ENCODE results near the gene PRICKLE4. TPM values are rescaled to one million over a fixed set of nuclear protein-coding genes. Genes with fewer than 3 reads are reported as not detected.

Gene PRICKLE4
- total and polyA plus RNA-seq, 2 of the 13 experiments (the other 11 are each of a cell fraction or from before 2014, with no cell fraction given) = 0.92 to 1.2 TPM

DNA sequence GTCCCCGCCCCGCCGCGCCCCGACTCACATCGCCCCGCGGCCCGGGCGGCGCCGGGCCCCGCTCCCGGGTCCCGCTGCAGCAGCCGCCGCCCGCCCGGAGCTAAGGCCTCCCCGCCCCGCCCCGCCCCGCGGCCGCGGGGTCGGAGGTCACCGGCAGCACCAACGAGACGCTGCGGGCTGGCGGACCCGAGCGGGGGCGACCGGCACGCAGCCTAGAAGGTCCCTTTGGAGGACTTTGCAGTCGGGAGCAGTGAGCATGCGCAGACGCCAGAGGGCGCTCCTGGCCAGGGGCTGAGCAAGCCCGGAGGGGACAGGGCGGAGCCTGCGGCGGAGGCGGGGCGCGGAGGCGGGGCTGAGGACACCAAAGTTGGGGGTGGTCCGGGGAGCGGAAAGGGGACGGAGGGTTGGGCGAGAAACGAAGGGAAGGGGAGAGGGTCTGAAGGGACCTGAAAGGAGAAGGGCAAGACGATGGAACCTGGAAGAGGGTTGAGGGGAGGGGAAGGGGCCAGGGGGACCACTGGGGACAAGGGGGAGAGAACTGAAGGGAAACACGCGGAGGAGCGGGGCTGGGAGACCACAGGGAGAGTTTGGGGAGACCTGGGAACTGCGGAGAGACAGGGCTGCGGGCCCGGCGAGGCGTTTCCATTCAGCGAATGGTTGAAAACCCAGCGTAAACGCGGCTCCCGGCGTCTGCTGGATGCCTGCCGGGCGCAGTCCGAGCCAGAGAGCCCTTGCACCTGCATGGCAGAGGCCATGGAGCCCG is 613 bp upstream of the PRICKLE4 start, which contains the start of gene FRS3 (continued):
- TF ChIP-seq, protein P1, sequence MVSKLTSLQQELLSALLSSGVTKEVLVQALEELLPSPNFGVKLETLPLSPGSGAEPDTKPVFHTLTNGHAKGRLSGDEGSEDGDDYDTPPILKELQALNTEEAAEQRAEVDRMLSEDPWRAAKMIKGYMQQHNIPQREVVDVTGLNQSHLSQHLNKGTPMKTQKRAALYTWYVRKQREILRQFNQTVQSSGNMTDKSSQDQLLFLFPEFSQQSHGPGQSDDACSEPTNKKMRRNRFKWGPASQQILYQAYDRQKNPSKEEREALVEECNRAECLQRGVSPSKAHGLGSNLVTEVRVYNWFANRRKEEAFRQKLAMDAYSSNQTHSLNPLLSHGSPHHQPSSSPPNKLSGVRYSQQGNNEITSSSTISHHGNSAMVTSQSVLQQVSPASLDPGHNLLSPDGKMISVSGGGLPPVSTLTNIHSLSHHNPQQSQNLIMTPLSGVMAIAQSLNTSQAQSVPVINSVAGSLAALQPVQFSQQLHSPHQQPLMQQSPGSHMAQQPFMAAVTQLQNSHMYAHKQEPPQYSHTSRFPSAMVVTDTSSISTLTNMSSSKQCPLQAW (CRISPR knock-in tag; IDR thresholded peaks at IDR 0.05) = peak; percentile 96
- TF ChIP-seq, protein P2, sequence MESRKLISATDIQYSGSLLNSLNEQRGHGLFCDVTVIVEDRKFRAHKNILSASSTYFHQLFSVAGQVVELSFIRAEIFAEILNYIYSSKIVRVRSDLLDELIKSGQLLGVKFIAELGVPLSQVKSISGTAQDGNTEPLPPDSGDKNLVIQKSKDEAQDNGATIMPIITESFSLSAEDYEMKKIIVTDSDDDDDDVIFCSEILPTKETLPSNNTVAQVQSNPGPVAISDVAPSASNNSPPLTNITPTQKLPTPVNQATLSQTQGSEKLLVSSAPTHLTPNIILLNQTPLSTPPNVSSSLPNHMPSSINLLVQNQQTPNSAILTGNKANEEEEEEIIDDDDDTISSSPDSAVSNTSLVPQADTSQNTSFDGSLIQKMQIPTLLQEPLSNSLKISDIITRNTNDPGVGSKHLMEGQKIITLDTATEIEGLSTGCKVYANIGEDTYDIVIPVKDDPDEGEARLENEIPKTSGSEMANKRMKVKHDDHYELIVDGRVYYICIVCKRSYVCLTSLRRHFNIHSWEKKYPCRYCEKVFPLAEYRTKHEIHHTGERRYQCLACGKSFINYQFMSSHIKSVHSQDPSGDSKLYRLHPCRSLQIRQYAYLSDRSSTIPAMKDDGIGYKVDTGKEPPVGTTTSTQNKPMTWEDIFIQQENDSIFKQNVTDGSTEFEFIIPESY (CRISPR knock-in tag; IDR thresholded peaks at IDR 0.05) = peak; percentile 88
- TF ChIP-seq, protein P3, sequence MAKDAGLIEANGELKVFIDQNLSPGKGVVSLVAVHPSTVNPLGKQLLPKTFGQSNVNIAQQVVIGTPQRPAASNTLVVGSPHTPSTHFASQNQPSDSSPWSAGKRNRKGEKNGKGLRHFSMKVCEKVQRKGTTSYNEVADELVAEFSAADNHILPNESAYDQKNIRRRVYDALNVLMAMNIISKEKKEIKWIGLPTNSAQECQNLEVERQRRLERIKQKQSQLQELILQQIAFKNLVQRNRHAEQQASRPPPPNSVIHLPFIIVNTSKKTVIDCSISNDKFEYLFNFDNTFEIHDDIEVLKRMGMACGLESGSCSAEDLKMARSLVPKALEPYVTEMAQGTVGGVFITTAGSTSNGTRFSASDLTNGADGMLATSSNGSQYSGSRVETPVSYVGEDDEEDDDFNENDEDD (CRISPR knock-in tag; IDR thresholded peaks at IDR 0.05; ENCODE audit: borderline replicate concordance) = peak; percentile 21; the same call in 1 of the 2 replicates
- TF ChIP-seq ZNF329 (CRISPR knock-in tag; IDR thresholded peaks at IDR 0.05; ENCODE audit: low read depth) (peak; percentile 68; the same call in 1 of the 2 replicates), ZFYVE20 (CRISPR knock-in tag; IDR thresholded peaks at IDR 0.05; ENCODE audit: borderline replicate concordance, low read depth) (no peak), AGO1 (IDR thresholded peaks at IDR 0.05; ENCODE audit: low read depth, low read length, poor library complexity, severe bottlenecking) (peak; percentile 21), ZNF616 (CRISPR knock-in tag; IDR thresholded peaks at IDR 0.05; ENCODE audit: low read depth) (peak; percentile 70; the same call in 1 of the 2 replicates), ISX (CRISPR knock-in tag; conservative IDR thresholded peaks at IDR 0.05) (no peak), HDAC1 (CRISPR knock-in tag; IDR thresholded peaks at IDR 0.05) (peak; percentile 92), SUZ12 (IDR thresholded peaks at IDR 0.05; ENCODE audit: low read depth, low read length) (0 out of 2 replicates have a peak, but pooled peaks have one; percentile 7), YY1 (IDR thresholded peaks at IDR 0.05; ENCODE audit: insufficient read depth, insufficient replicate concordance, low read depth, low read length) (peak; percentile 86), KAT8 (CRISPR knock-in tag; IDR thresholded peaks at IDR 0.05) (peak; percentile 96), NR1H2 (CRISPR knock-in tag; IDR thresholded peaks at IDR 0.05; ENCODE audit: borderline replicate concordance, low read depth) (no peak), ZNF12 (CRISPR knock-in tag; IDR thresholded peaks at IDR 0.05) (0 out of 2 replicates have a peak, but pooled peaks have one; percentile 13), ZNF589 (CRISPR knock-in tag; conservative IDR thresholded peaks at IDR 0.05) (no peak), NFIB (CRISPR knock-in tag; IDR thresholded peaks at IDR 0.05; ENCODE audit: borderline replicate concordance) (no peak), SIN3A (IDR thresholded peaks at IDR 0.05; ENCODE audit: borderline replicate concordance, low read depth, low read length) (peak; percentile 79; the same call in 1 of the 2 replicates), SAFB2 (CRISPR knock-in tag; IDR thresholded peaks at IDR 0.05; ENCODE audit: borderline replicate concordance, low read depth) (peak; percentile 87; the same call in 1 of the 2 replicates)
- TF ChIP-seq, protein P4, sequence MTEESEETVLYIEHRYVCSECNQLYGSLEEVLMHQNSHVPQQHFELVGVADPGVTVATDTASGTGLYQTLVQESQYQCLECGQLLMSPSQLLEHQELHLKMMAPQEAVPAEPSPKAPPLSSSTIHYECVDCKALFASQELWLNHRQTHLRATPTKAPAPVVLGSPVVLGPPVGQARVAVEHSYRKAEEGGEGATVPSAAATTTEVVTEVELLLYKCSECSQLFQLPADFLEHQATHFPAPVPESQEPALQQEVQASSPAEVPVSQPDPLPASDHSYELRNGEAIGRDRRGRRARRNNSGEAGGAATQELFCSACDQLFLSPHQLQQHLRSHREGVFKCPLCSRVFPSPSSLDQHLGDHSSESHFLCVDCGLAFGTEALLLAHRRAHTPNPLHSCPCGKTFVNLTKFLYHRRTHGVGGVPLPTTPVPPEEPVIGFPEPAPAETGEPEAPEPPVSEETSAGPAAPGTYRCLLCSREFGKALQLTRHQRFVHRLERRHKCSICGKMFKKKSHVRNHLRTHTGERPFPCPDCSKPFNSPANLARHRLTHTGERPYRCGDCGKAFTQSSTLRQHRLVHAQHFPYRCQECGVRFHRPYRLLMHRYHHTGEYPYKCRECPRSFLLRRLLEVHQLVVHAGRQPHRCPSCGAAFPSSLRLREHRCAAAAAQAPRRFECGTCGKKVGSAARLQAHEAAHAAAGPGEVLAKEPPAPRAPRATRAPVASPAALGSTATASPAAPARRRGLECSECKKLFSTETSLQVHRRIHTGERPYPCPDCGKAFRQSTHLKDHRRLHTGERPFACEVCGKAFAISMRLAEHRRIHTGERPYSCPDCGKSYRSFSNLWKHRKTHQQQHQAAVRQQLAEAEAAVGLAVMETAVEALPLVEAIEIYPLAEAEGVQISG (CRISPR knock-in tag; IDR thresholded peaks at IDR 0.05) = peak; percentile 99

All from HepG2 (cell line).